ENCODE data around the gene PTPN22. TPM values are rescaled to one million over a fixed set of nuclear protein-coding genes. Genes with fewer than 3 reads are reported as not detected.

The PTPN22 gene
- polyA plus RNA-seq, 1 donor (not counting 4 experiments of a cell fraction or from before 2014, with no cell fraction given) = 0.39 TPM

DNA sequence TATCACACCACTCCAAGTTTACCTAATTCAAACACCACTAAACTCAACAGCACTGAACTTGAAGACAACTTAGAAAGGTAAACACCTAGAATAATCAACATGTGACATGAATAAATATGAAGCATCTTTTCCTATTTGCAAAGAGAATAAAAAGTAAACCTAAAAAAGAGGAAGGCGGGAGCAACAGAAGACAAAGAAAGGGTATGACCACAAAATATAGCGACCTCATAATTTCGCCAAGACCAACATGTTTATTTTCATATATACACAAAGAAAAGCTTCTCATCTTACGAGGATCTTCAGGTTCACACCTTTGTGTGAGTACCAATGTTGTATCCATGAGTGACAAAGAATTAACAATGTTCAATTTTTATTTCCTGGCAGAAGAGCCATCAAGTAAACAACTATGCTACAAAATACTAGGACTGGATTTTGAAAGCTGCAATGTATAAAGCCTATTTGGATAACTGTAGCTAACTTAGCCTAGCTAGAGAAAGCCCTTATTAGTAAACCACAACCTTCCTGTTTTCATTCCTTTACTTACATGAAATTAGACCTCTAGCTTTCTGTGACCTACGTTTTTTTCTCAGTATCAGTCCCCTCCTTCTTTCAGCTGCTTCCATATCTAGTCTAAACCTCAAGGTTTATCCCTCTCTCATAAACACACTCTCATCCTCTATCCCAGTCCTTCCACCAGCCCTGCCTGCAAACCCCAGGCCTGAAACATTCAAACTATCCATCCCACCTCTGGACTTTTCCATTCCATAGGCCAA lies 91.0 kb downstream of the PTPN22 start:
- Histone ChIP-seq H3K9ac (ENCODE audit: control insufficient read depth, extremely low read depth, insufficient read depth, low read length) (no peak overlapping the region), H4K20me1 (ENCODE audit: control insufficient read depth, extremely low read depth, insufficient read depth, low read length) (peaks cover 3% of the 10 kb centered on the region), H3K4me3 (ENCODE audit: control insufficient read depth in 2 of 3, extremely low read depth in 1 of 3, insufficient read depth in 2 of 3, low read depth in 1 of 3, low read length in 3 of 3) (no peak overlapping the region), H3K4me1 (ENCODE audit: control insufficient read depth, extremely low read depth, insufficient read depth, low read length) (peaks cover 10% of the 10 kb centered on the region), H3K27ac (ENCODE audit: control insufficient read depth, insufficient read depth, low read length) (no peak overlapping the region), H3K9me3 (ENCODE audit: control insufficient read depth, low read depth, low read length) (no peaks in the 10 kb centered on the region), H3K9me1 (ENCODE audit: control insufficient read depth, extremely low read depth, insufficient read depth, low read length) (peaks cover 5% of the 10 kb centered on the region), H3K4me2 (ENCODE audit: control insufficient read depth, extremely low read depth, insufficient read depth, low read depth, low read length) (no peak overlapping the region), H3K79me2 (ENCODE audit: control insufficient read depth, insufficient read depth, low read length) (peaks cover 26% of the 10 kb centered on the region), H2AFZ (ENCODE audit: control insufficient read depth, low read length) (no peak overlapping the region), H3K36me3 (ENCODE audit: control insufficient read depth in 2 of 2, extremely low read depth in 1 of 2, insufficient read depth in 2 of 2, low read length in 2 of 2) (peaks cover 1 to 5% of the 10 kb centered on the region in 2 experiments), H3K27me3 (ENCODE audit: control insufficient read depth, extremely low read depth, insufficient read depth, low read length) (no peaks in the 10 kb centered on the region)
- no peak for TF ChIP-seq EZH2 (IDR thresholded peaks at IDR 0.05; ENCODE audit: low read length)
- TF ChIP-seq, protein P1, sequence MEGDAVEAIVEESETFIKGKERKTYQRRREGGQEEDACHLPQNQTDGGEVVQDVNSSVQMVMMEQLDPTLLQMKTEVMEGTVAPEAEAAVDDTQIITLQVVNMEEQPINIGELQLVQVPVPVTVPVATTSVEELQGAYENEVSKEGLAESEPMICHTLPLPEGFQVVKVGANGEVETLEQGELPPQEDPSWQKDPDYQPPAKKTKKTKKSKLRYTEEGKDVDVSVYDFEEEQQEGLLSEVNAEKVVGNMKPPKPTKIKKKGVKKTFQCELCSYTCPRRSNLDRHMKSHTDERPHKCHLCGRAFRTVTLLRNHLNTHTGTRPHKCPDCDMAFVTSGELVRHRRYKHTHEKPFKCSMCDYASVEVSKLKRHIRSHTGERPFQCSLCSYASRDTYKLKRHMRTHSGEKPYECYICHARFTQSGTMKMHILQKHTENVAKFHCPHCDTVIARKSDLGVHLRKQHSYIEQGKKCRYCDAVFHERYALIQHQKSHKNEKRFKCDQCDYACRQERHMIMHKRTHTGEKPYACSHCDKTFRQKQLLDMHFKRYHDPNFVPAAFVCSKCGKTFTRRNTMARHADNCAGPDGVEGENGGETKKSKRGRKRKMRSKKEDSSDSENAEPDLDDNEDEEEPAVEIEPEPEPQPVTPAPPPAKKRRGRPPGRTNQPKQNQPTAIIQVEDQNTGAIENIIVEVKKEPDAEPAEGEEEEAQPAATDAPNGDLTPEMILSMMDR (optimal IDR thresholded peaks at IDR 0.05 in 1 of 3, IDR thresholded peaks at IDR 0.05 in 1 of 3, conservative IDR thresholded peaks at IDR 0.05 in 1 of 3; ENCODE audit: extremely low read depth in 1 of 3, insufficient read depth in 2 of 3, low read length in 3 of 3) = no peak
- DNase-seq (ENCODE audit: low read depth, low spot score) (no peak), FAIRE-seq (no peak)
- dilution Hi-C loops (cut with MboI; ENCODE audit: extremely low pct_ligation_motif_present, low sequenced_read_pairs) = no loop called here

DNA sequence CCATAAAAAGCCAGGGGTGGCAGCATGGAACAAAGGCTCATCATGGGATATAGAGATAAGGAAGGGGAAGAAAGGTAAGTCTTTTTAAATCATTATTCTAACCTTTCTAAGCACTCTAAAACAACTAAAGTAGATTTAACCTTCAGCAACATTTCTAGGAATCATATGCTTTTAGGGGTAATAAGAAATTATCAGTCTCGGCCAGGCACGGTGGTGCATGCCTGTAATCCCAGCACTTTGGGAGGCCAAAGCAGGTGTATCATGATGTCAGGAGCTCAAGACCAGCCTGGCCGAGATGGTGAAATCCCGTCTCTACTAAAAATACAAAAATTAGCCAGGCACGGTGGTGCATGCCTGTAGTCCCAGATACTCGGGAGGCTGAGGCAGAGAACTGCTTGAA lies 92.0 kb downstream of the PTPN22 start:
- Histone ChIP-seq H3K79me2 (ENCODE audit: control insufficient read depth, insufficient read depth, low read length) (peaks cover 26% of the 10 kb centered on the region), H3K27me3 (ENCODE audit: control insufficient read depth, extremely low read depth, insufficient read depth, low read length) (no peaks in the 10 kb centered on the region), H2AFZ (ENCODE audit: control insufficient read depth, low read length) (no peak overlapping the region), H3K4me3 (ENCODE audit: control insufficient read depth in 2 of 3, extremely low read depth in 1 of 3, insufficient read depth in 2 of 3, low read depth in 1 of 3, low read length in 3 of 3) (no peak overlapping the region), H3K4me2 (ENCODE audit: control insufficient read depth, extremely low read depth, insufficient read depth, low read depth, low read length) (no peak overlapping the region), H3K36me3 (ENCODE audit: control insufficient read depth in 2 of 2, extremely low read depth in 1 of 2, insufficient read depth in 2 of 2, low read length in 2 of 2) (peaks cover 1 to 5% of the 10 kb centered on the region in 2 experiments), H3K4me1 (ENCODE audit: control insufficient read depth, extremely low read depth, insufficient read depth, low read length) (peaks cover 10% of the 10 kb centered on the region), H3K9me3 (ENCODE audit: control insufficient read depth, low read depth, low read length) (no peaks in the 10 kb centered on the region), H3K27ac (ENCODE audit: control insufficient read depth, insufficient read depth, low read length) (no peak overlapping the region), H3K9ac (ENCODE audit: control insufficient read depth, extremely low read depth, insufficient read depth, low read length) (no peak overlapping the region), H4K20me1 (ENCODE audit: control insufficient read depth, extremely low read depth, insufficient read depth, low read length) (peaks cover 3% of the 10 kb centered on the region), H3K9me1 (ENCODE audit: control insufficient read depth, extremely low read depth, insufficient read depth, low read length) (peaks cover 5% of the 10 kb centered on the region)
- FAIRE-seq (no peak), DNase-seq (ENCODE audit: low read depth, low spot score) (no peak)
- TF ChIP-seq, protein P1 (optimal IDR thresholded peaks at IDR 0.05 in 1 of 3, IDR thresholded peaks at IDR 0.05 in 1 of 3, conservative IDR thresholded peaks at IDR 0.05 in 1 of 3; ENCODE audit: extremely low read depth in 1 of 3, insufficient read depth in 2 of 3, low read length in 3 of 3) = no peak
- no peak for TF ChIP-seq EZH2 (IDR thresholded peaks at IDR 0.05; ENCODE audit: low read length)
- dilution Hi-C loops (cut with MboI; ENCODE audit: extremely low pct_ligation_motif_present, low sequenced_read_pairs) = no loop called here
